GM21717 (cell line): ENCODE results near the gene GSAP.
"Not testable (repeated sequence)": the region's sequence is repeated elsewhere in the genome, so short reads cannot be mapped to it uniquely, and the experiment has no call there.

Experiments used
- ATAC-seq: cut with Tn5 transposase; IDR thresholded peaks from one replicate; pipeline ENCODE4 v1.9.1; 2021; ENCODE audit warnings: mild to moderate bottlenecking, moderate library complexity; ENCODE audit not compliant: unreplicated experiment

GSAP gene, protein sequence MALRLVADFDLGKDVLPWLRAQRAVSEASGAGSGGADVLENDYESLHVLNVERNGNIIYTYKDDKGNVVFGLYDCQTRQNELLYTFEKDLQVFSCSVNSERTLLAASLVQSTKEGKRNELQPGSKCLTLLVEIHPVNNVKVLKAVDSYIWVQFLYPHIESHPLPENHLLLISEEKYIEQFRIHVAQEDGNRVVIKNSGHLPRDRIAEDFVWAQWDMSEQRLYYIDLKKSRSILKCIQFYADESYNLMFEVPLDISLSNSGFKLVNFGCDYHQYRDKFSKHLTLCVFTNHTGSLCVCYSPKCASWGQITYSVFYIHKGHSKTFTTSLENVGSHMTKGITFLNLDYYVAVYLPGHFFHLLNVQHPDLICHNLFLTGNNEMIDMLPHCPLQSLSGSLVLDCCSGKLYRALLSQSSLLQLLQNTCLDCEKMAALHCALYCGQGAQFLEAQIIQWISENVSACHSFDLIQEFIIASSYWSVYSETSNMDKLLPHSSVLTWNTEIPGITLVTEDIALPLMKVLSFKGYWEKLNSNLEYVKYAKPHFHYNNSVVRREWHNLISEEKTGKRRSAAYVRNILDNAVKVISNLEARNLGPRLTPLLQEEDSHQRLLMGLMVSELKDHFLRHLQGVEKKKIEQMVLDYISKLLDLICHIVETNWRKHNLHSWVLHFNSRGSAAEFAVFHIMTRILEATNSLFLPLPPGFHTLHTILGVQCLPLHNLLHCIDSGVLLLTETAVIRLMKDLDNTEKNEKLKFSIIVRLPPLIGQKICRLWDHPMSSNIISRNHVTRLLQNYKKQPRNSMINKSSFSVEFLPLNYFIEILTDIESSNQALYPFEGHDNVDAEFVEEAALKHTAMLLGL

DNA sequence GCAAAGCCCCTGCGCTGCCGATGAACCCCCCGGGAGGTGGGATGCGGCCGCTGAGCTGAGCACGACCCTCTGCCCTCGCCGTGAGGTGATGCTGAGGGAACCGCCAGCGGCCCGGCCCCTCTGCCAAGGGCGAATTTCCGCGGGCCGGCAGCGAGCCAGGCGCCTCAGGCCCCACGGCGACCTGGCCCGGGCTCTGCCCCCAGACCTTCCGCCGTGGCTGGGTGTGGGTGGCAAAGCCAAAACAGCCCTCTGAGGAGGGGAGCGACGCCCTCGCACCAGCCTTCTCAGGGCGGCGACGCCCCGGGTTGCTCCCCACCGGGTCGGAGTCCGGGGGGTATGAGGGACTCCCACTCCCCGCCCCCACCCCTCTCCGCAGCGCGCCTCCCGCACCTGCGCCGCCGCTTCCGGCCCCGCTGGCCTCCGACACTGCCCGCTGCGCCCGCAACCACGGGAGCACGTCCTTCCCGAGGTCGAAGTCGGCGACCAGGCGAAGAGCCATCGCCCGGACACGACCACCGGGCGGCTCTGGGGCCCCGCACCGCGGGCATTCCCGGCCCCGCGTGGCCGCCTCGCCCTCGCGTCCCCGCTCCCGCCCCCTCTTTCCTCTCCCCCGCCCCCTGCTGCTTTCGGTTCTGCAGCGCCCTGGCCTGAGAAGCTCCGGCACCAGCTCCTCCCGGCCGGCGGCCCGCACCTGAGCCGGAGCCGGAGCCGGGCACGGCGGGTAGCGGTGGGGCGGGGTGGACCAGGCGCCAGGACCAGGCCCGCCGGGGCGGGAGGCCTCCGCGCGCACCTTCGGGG, at the start of gene GSAP:
Gene GSAP (minus strand): TSS at position 527 of the 798 bp plus-strand sequence. CDS start 28 bp downstream, at position 499.
- peak; percentile 52 for ATAC-seq

GRCh38 chr7:77465256-77465655, 49.1 kb upstream of the GSAP start:
- ATAC-seq = no peak

GRCh38 chr7:77464589-77464988, 48.4 kb upstream of the GSAP start:
- peak; percentile 40 for ATAC-seq

GRCh38 chr7:77463632-77464031, 47.5 kb upstream of the GSAP start:
- ATAC-seq = peak; percentile 75

GRCh38 chr7:77461842-77462241, 45.7 kb upstream of the GSAP start:
- no peak for ATAC-seq

DNA sequence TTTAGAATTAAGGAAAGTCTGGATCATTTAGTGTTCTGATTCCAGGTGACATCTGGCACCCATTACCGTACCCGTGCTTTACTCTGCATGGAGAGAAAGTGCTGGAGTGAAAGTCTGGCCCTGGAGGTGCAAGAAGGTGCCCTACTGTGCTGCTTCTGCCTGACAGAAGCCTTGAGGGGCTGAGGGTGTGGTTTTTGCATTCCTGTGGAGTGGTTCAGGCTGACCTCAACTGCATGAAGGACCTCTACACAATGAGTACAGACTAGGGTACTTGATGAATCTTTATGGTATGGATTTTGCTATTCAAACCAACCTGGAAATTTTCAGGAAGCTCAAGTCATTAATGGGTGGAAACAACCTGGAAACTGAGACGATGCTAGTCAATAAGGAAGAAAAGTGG, 45.1 kb upstream of the GSAP start:
- ATAC-seq = no peak

DNA sequence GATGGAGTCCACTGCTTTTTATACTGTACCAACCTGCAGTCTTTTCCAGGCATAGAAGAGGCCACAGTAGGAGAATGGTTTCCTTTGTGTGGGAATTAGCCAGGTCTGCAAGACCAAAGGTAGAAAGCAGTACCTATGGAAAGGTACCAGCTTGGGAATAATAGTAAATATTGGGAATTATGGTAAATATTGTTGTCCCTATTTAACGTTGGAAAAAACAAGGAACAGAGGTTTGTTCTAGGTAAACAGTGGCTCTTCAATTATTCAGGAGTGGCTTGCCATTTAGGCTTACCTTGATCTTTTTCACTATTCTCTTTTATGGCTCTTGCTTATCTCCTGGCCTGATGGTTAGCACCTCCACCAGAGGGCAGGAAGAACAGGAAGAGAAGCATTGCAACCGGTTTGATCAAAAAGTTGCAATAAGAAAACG, 43.9 kb upstream of the GSAP start:
- ATAC-seq = no peak

- ATAC-seq = no peak
Observed at GRCh38 chr7:77459311-77459726, 43.2 kb upstream of the GSAP start.

DNA sequence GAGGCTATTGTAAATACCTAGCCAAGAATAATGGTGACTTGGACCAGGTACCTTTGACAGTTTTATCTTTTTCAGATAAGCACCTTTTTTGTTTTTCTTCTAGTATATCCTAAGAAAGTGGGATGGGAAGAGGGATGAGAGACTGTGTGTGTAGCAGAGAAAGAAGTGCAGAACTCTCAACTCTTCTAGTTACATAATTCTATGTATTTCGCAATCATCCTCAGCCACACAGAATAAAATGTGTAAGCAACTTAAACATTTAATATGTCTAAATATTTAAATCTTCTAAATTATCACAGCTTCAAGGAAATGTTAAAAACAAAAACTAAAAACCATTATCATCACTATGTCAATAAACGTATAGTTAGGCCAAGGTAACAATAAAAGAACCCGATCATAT, 42.6 kb upstream of the GSAP start:
- no peak for ATAC-seq

DNA sequence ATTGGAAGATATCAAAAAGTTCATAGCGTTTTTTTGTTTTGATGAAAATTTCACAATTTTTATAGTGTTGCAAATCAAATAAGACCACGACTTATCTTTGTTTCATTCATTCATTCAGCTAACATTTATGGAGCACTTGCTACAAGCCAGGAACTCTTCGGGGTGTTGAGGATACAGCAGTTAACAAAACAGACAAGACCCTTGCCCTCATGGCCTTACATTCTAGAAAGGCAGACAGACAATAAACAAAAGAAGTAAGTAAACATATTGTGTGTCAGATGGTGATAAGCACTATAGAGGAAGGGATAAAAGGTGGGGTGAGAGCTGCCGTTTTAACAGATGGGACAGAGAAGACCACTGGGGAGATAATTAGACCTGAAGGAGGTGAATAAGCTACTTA, 41.6 kb upstream of the GSAP start:
- no peak for ATAC-seq

- ATAC-seq = no peak
Observed at GRCh38 chr7:77456696-77457095, 40.5 kb upstream of the GSAP start.

DNA sequence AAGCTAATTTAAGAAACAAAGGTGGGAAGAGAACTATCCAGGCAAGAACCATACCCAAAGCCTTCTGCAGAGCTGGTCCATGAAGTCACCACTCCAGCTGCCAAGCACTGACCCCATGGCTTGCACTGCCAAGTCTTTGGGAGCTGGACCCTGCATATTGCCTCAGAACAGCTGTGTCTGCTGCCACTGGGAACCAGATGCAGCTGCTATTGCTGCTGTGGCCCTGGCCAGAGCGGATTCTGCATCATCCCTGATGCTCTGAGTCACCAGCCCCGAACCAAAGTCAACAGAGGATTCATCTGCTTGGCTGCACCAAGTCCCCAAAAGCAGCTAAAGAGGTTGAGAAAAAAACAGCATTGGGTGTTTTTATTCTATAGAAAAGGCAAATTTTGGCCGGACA, 39.2 kb upstream of the GSAP start:
- no peak for ATAC-seq

GRCh38 chr7:77454802-77455201, 38.7 kb upstream of the GSAP start:
- ATAC-seq = no peak

GRCh38 chr7:77453531-77453930, 37.4 kb upstream of the GSAP start:
- ATAC-seq = no peak

- ATAC-seq = not testable (repeated sequence)
Observed at GRCh38 chr7:77451950-77452349, 35.8 kb upstream of the GSAP start.

DNA sequence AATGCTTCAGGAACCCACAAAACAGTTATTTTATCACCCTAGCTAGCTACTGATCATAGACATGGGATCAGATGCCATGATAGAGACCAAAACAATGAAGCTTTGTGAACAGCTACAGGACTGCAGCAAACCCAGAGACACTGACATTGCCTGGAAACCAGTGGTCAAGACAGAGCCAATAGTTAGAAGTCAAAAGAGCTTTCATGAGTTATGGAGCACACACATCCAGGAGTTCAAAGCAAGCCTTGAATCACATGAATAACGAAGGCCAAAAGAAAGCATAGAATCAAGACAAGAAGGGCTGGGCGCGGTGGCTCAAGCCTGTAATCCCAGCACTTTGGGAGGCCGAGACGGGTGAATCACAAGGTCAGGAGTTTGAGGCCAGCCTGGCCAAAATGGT, 34.5 kb upstream of the GSAP start:
- ATAC-seq = no peak

- ATAC-seq = no peak
Observed at GRCh38 chr7:77450054-77450453, 33.9 kb upstream of the GSAP start.

- ATAC-seq = no peak
Observed at GRCh38 chr7:77447616-77448015, 31.5 kb upstream of the GSAP start.

DNA sequence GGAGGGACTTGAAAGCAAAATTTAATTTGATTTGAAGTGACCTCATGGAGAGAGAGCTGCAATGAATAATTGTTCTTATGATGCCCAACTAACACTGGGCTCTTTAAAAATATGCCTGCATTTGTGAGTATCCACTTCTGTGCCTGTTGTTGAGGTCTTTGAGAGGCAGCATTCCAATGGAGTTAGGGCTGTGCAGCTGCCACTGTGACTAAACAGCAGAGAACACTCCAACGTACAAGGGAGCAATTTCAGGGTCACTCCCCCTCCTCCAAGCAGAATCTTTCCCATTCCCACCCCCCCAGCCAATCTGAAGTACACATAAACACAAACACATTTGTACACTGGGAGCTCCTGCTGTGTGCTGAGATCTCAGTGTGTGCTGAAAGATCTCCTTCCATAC, 28.0 kb upstream of the GSAP start:
- ATAC-seq = no peak

- ATAC-seq = no peak
Observed at GRCh38 chr7:77443042-77443441, 26.9 kb upstream of the GSAP start.

DNA sequence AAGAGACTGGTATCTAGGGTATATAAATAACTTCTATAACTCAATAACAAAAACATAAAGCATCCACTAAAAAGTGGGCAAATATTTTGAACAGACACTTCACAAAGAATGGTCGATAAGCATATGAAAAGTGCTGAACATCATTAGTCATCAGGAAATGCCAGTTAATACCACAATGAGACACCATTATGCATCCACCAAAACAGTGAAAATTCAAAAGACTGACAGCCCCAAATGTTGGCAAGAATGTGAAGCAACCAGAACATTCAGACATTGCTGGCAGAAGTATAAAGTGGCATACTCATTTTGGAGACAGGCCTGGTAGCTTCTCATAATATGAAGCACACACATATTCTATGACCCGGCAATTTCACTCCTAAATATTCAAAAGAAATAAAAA, 26.5 kb upstream of the GSAP start:
- ATAC-seq = no peak
